GM21381 (cell line): Measurements from ENCODE around the gene ITCH.
"Not testable (repeated sequence)": the region's sequence is repeated elsewhere in the genome, so short reads cannot be mapped to it uniquely, and the experiment has no call there.

Experiments used
- ATAC-seq: cut with Tn5 transposase; IDR thresholded peaks from one replicate; pipeline ENCODE4 v1.9.1; 2021; ENCODE audit warnings: mild to moderate bottlenecking, moderate library complexity; ENCODE audit not compliant: unreplicated experiment

Gene ITCH

GRCh38 chr20:34497596-34497995 is 134.5 kb downstream of the ITCH start:
- not testable (repeated sequence) for ATAC-seq

- no peak for ATAC-seq
Measured at GRCh38 chr20:34500823-34501222, 137.8 kb downstream of the ITCH start.

- no peak for ATAC-seq
Measured at GRCh38 chr20:34506480-34506879, 143.4 kb downstream of the ITCH start.

GRCh38 chr20:34507702-34508413 is 144.8 kb downstream of the ITCH start:
- no peak for ATAC-seq

GRCh38 chr20:34510575-34510974 is 147.5 kb downstream of the ITCH start:
- ATAC-seq = no peak

- no peak for ATAC-seq
Measured at GRCh38 chr20:34511891-34512265, 148.8 kb downstream of the ITCH start.

- ATAC-seq = no peak
Measured at GRCh38 chr20:34512266-34512954, 149.3 kb downstream of the ITCH start.

- no peak for ATAC-seq
Measured at GRCh38 chr20:34512955-34513419, 149.9 kb downstream of the ITCH start.

- ATAC-seq = not testable (repeated sequence)
Measured at GRCh38 chr20:34514034-34514433, 151.0 kb downstream of the ITCH start.

- ATAC-seq = no peak
Measured at GRCh38 chr20:34514897-34515483, 151.9 kb downstream of the ITCH start.

GRCh38 chr20:34515484-34516246 is 152.6 kb downstream of the ITCH start:
- ATAC-seq = peak; percentile 41

- peak; percentile 70 for ATAC-seq
Measured at GRCh38 chr20:34516247-34517113, 153.4 kb downstream of the ITCH start, which contains the start of gene DYNLRB1. Gene DYNLRB1, plus strand, starts transcription at chr20:34516422. Its CDS starts 37 bp downstream, at chr20:34516459.

- no peak for ATAC-seq
Measured at GRCh38 chr20:34517114-34517505, 154.0 kb downstream of the ITCH start.

GRCh38 chr20:34518863-34519262 is 155.8 kb downstream of the ITCH start:
- not testable (repeated sequence) for ATAC-seq

GRCh38 chr20:34519841-34520240 is 156.8 kb downstream of the ITCH start:
- ATAC-seq = not testable (repeated sequence)

- no peak for ATAC-seq
Measured at GRCh38 chr20:34522969-34523871, 160.1 kb downstream of the ITCH start.

GRCh38 chr20:34524426-34524825 is 161.4 kb downstream of the ITCH start:
- ATAC-seq = no peak

GRCh38 chr20:34525342-34525708 is 162.3 kb downstream of the ITCH start:
- no peak for ATAC-seq

GRCh38 chr20:34525709-34526416 is 162.8 kb downstream of the ITCH start:
- ATAC-seq = no peak
